ENCODE measurements around the gene APBA2. TPM values are rescaled to one million over a fixed set of nuclear protein-coding genes. Genes with fewer than 3 reads are reported as not detected.

APBA2 gene
- total RNA-seq, 4 donors from 2014 or later = 3.3 to 5.4 (median 4.5) TPM

- no peak for TF ChIP-seq CTCF (IDR thresholded peaks at IDR 0.05)
- WGBS, 2 donors = 94 to 95% methylated on average over 14 of the region's 14 CpGs
- H3K9me3 ChIP-seq = no peaks in the 10 kb centered on the region
Measured at GRCh38 chr15:29092376-29093064, 206.7 kb downstream of the APBA2 start.

GRCh38 chr15:29093065-29093435, 207.3 kb downstream of the APBA2 start:
- Histone ChIP-seq H3K27ac (no peak overlapping the region), H3K27me3 (no peaks in the 10 kb centered on the region), H3K36me3 (no peaks in the 10 kb centered on the region), H3K9me3 (no peaks in the 10 kb centered on the region), H3K4me3 (no peak overlapping the region), H3K4me1 (no peaks in the 10 kb centered on the region)
- WGBS, 2 donors = 92 to 96% methylated on average over 15 to 17 of the region's 17 CpGs
- TF ChIP-seq EP300 (IDR thresholded peaks at IDR 0.05) (no peak), POLR2A (IDR thresholded peaks at IDR 0.05) (no peak), CTCF (IDR thresholded peaks at IDR 0.05) (no peak)
- DNase-seq (ENCODE audit: low spot score in 2 of 2) = no peak

More at GRCh38 chr15:29092376-29093064, 206.7 kb downstream of the APBA2 start:
- no peaks in the 10 kb centered on the region for H3K36me3 ChIP-seq
- H3K4me3 ChIP-seq = no peak overlapping the region
- no peaks in the 10 kb centered on the region for H3K4me1 ChIP-seq
- no peak overlapping the region for H3K27ac ChIP-seq
- H3K27me3 ChIP-seq = no peaks in the 10 kb centered on the region
- DNase-seq (ENCODE audit: low spot score in 2 of 2) = no peak

- DNase-seq (ENCODE audit: low spot score in 2 of 2) = no peak
- no peaks in the 10 kb centered on the region for H3K36me3 ChIP-seq
- no peaks in the 10 kb centered on the region for H3K4me1 ChIP-seq
- H3K4me3 ChIP-seq = no peak overlapping the region
- H3K9me3 ChIP-seq = no peaks in the 10 kb centered on the region
- WGBS, 2 donors = 86 to 89% methylated on average over 12 of the region's 12 CpGs
- no peak for TF ChIP-seq POLR2A (IDR thresholded peaks at IDR 0.05)
- no peak for TF ChIP-seq EP300 (IDR thresholded peaks at IDR 0.05)
- no peak for TF ChIP-seq CTCF (IDR thresholded peaks at IDR 0.05)
- H3K27ac ChIP-seq = no peak overlapping the region
- H3K27me3 ChIP-seq = no peaks in the 10 kb centered on the region
Measured at GRCh38 chr15:29093696-29094343, 208.0 kb downstream of the APBA2 start.

- no peaks in the 10 kb centered on the region for H3K27me3 ChIP-seq
- H3K36me3 ChIP-seq = no peaks in the 10 kb centered on the region
- no peak overlapping the region for H3K4me3 ChIP-seq
- H3K4me1 ChIP-seq = no peaks in the 10 kb centered on the region
- H3K27ac ChIP-seq = no peak overlapping the region
- DNase-seq (ENCODE audit: low spot score in 2 of 2) = no peak
- no peak for TF ChIP-seq EP300 (IDR thresholded peaks at IDR 0.05)
- TF ChIP-seq POLR2A (IDR thresholded peaks at IDR 0.05) = no peak
- TF ChIP-seq CTCF (IDR thresholded peaks at IDR 0.05) = no peak
- H3K9me3 ChIP-seq = no peaks in the 10 kb centered on the region
- 74 to 85% methylated on average over 2 of the region's 2 CpGs for WGBS, 2 donors
Measured at GRCh38 chr15:29094711-29095110, 208.9 kb downstream of the APBA2 start.

GRCh38 chr15:29095746-29096145, 210.0 kb downstream of the APBA2 start:
- Histone ChIP-seq H3K4me1 (no peaks in the 10 kb centered on the region), H3K36me3 (no peaks in the 10 kb centered on the region), H3K27ac (no peak overlapping the region), H3K27me3 (no peaks in the 10 kb centered on the region), H3K9me3 (no peaks in the 10 kb centered on the region), H3K4me3 (no peak overlapping the region)
- 92 to 94% methylated on average over 9 of the region's 9 CpGs for WGBS, 2 donors
- no peak for TF ChIP-seq POLR2A (IDR thresholded peaks at IDR 0.05)
- TF ChIP-seq EP300 (IDR thresholded peaks at IDR 0.05) = no peak
- TF ChIP-seq CTCF (IDR thresholded peaks at IDR 0.05) = no peak
- DNase-seq (ENCODE audit: low spot score in 2 of 2) = no peak

All from tibial nerve (tissue), 4 donors.